Caco-2 (cell line): ENCODE data around the gene DLG1. TPM values are rescaled to one million over a fixed set of nuclear protein-coding genes. Genes with fewer than 3 reads are reported as not detected.

Source experiments
- BruUV-seq: library from RNA; stranded (reverse); fragments of 400-500 nt; replicated peaks from 2 replicates; lab custom pipeline; 2021; lab: Mats Ljungman, UMichigan
- CTCF ChIA-PET: fragments of 300-600 bp; sonication (Branson Sonifier 250); formaldehyde crosslinking; loops from one replicate; lab custom pipeline; 2022; ENCODE audit warnings: antibody characterized with exemption; lab: Charles Lee
- POLR2A ChIA-PET: fragments of 300-600 bp; sonication (Branson Sonifier 250); formaldehyde crosslinking; loops from one replicate; lab custom pipeline; 2022; ENCODE audit warnings: antibody characterized with exemption; lab: Charles Lee
- DNase-seq, 2 experiments: peaks; one replicate each; pipeline versions ENCODE4 v3.0.0 to v3.0.0-alpha.2; 2020 to 2022
- H3K27me3 ChIP-seq: replicated peaks from 2 replicates; pipeline ENCODE4 v1.6.0; 2011; ENCODE audit warnings: low read length; ENCODE audit not compliant: control insufficient read depth, insufficient read depth
- H3K36me3 ChIP-seq: 2 replicates; pipeline ENCODE4 v1.5.1; 2011; ENCODE audit warnings: low read length; ENCODE audit not compliant: control insufficient read depth, insufficient read depth
- H3K4me1 ChIP-seq: fragments of 250-450 bp; sonication (Bioruptor Pico); 2 replicates; pipeline ENCODE4 v1.5.1; 2020; ENCODE audit warnings: mild to moderate bottlenecking
- H3K4me3 ChIP-seq: 2 replicates; pipeline ENCODE4 v1.5.1; 2011; ENCODE audit warnings: low read depth, mild to moderate bottlenecking, control low read depth, low read length
- H3K9me3 ChIP-seq: fragments of 250-450 bp; sonication (Bioruptor Pico); 2 replicates; pipeline ENCODE4 v1.5.1; 2020; ENCODE audit warnings: mild to moderate bottlenecking, moderate library complexity
- H3K27ac Mint-ChIP-seq: one replicate; pipeline ENCODE4 v1.8.0; 2022; ENCODE audit warnings: mixed read lengths; ENCODE audit not compliant: unreplicated experiment
- H3K27me3 Mint-ChIP-seq: one replicate; pipeline ENCODE4 v1.8.0; 2022; ENCODE audit warnings: mixed read lengths; ENCODE audit not compliant: insufficient read depth, unreplicated experiment
- H3K36me3 Mint-ChIP-seq: one replicate; pipeline ENCODE4 v1.8.0; 2022; ENCODE audit warnings: mild to moderate bottlenecking, mixed read lengths; ENCODE audit not compliant: insufficient read depth, unreplicated experiment
- H3K4me1 Mint-ChIP-seq: one replicate; pipeline ENCODE4 v1.8.0; 2022; ENCODE audit warnings: low read depth, mixed read lengths; ENCODE audit not compliant: unreplicated experiment
- H3K4me3 Mint-ChIP-seq: one replicate; pipeline ENCODE4 v1.8.0; 2022; ENCODE audit warnings: mild to moderate bottlenecking, moderate library complexity, mixed read lengths; ENCODE audit not compliant: unreplicated experiment
- H3K9me3 Mint-ChIP-seq: one replicate; pipeline ENCODE4 v1.8.0; 2022; ENCODE audit warnings: mixed read lengths; ENCODE audit not compliant: unreplicated experiment
- CTCF ChIP-seq, 2 experiments: fragments of 200-600 bp in 1 of 2; IDR thresholded peaks; 1 replicate in 1 of 2; 2 replicates in 1 of 2; pipeline versions ENCODE4 v1.5.1 to v1.8.0; 2011 to 2022; ENCODE audit warnings: antibody characterized with exemption in 1 of 2, control low read depth in 1 of 2, inconsistent platforms in 1 of 2, low read depth in 1 of 2, low read length in 1 of 2, mild to moderate bottlenecking in 1 of 2, moderate library complexity in 1 of 2; ENCODE audit not compliant: insufficient read depth in 1 of 2, severe bottlenecking in 1 of 2, unreplicated experiment in 1 of 2
- intact Hi-C: fragments of 100-400 bp; cut with micrococcal nuclease; formaldehyde crosslinking; loops from one replicate; pipeline ENCODE4 v1.10.0; 2022; ENCODE audit not compliant: unreplicated experiment
- total RNA-seq: library from RNA; stranded (reverse); gene quantifications from 2 replicates; pipeline ENCODE4 v1.2.3, GENCODE V29; 2022

Gene DLG1
- total RNA-seq, 1 experiment from 2014 or later = 167 TPM

- POLR2A ChIA-PET = no interaction called here
- no peaks in the 10 kb centered on the region for H3K9me3 Mint-ChIP-seq
Measured at GRCh38 chr3:197103766-197104165, 194.6 kb downstream of the DLG1 start.

GRCh38 chr3:197093871-197094270 lies 204.5 kb downstream of the DLG1 start:
- Mint-ChIP-seq H3K27ac (no peak overlapping the region), H3K9me3 (no peaks in the 10 kb centered on the region), H3K36me3 (peaks cover 68% of the 10 kb centered on the region), H3K27me3 (no peaks in the 10 kb centered on the region), H3K4me3 (no peak overlapping the region), H3K4me1 (no peaks in the 10 kb centered on the region)
- intact Hi-C loops = no loop called here
- ChIA-PET CTCF (no interaction called here), POLR2A (no interaction called here)
- Histone ChIP-seq H3K4me3 (no peak overlapping the region), H3K27me3 (no peaks in the 10 kb centered on the region), H3K9me3 (no peaks in the 10 kb centered on the region), H3K4me1 (no peaks in the 10 kb centered on the region), H3K36me3 (no peaks in the 10 kb centered on the region; the same call in 1 of the 2 replicates)
- no peak for TF ChIP-seq CTCF (IDR thresholded peaks at IDR 0.05; ENCODE audit: insufficient read depth in 1 of 2, low read depth in 1 of 2, low read length in 1 of 2, severe bottlenecking in 1 of 2, unreplicated experiment in 1 of 2)
- BruUV-seq = no TSS peak
- DNase-seq = no peak

More at GRCh38 chr3:197103766-197104165, 194.6 kb downstream of the DLG1 start:
- peaks cover 80% of the 10 kb centered on the region for H3K36me3 Mint-ChIP-seq
- BruUV-seq = no TSS peak
- CTCF ChIA-PET = no interaction called here
- no peak for TF ChIP-seq CTCF (IDR thresholded peaks at IDR 0.05; ENCODE audit: insufficient read depth in 1 of 2, low read depth in 1 of 2, low read length in 1 of 2, severe bottlenecking in 1 of 2, unreplicated experiment in 1 of 2)
- no peak overlapping the region for H3K27ac Mint-ChIP-seq
- H3K4me1 Mint-ChIP-seq = peaks cover 9% of the 10 kb centered on the region
- no peaks in the 10 kb centered on the region for H3K36me3 ChIP-seq
- H3K27me3 Mint-ChIP-seq = no peaks in the 10 kb centered on the region
- no peaks in the 10 kb centered on the region for H3K27me3 ChIP-seq
- H3K4me3 Mint-ChIP-seq = no peak overlapping the region
- DNase-seq = no peak
- no peak overlapping the region for H3K4me3 ChIP-seq
- H3K4me1 ChIP-seq = peaks cover 4% of the 10 kb centered on the region; the same call in 1 of the 2 replicates
- intact Hi-C loops = no loop called here
- no peaks in the 10 kb centered on the region; the same call in 1 of the 2 replicates for H3K9me3 ChIP-seq

GRCh38 chr3:197088370-197088769 lies 210.0 kb downstream of the DLG1 start:
- no peak for TF ChIP-seq CTCF (IDR thresholded peaks at IDR 0.05; ENCODE audit: insufficient read depth in 1 of 2, low read depth in 1 of 2, low read length in 1 of 2, severe bottlenecking in 1 of 2, unreplicated experiment in 1 of 2)
- H3K4me3 Mint-ChIP-seq = no peak overlapping the region
- DNase-seq = no peak
- intact Hi-C loops = no loop called here
- Histone ChIP-seq H3K27me3 (no peaks in the 10 kb centered on the region), H3K9me3 (no peaks in the 10 kb centered on the region), H3K4me1 (no peaks in the 10 kb centered on the region), H3K4me3 (no peak overlapping the region), H3K36me3 (no peaks in the 10 kb centered on the region; the same call in 1 of the 2 replicates)
- no TSS peak for BruUV-seq
- H3K4me1 Mint-ChIP-seq = no peaks in the 10 kb centered on the region
- POLR2A ChIA-PET = interaction anchor here (0.6 kb wide), 1 partner anchor 32 kb away, joined by 3 read pairs; no protein-coding TSS in a partner anchor
- H3K27me3 Mint-ChIP-seq = no peaks in the 10 kb centered on the region
- H3K9me3 Mint-ChIP-seq = no peaks in the 10 kb centered on the region
- H3K27ac Mint-ChIP-seq = no peak overlapping the region
- peaks cover 55% of the 10 kb centered on the region for H3K36me3 Mint-ChIP-seq
- CTCF ChIA-PET = no interaction called here
